GM23338 (cell line): ENCODE measurements around the gene PGF. TPM values are rescaled to one million over a fixed set of nuclear protein-coding genes. Genes with fewer than 3 reads are reported as not detected.

Source experiments
- ATAC-seq: fragments of 200-7000 bp; cut with Tn5 transposase; 3 replicates; pipeline ENCODE4 v1.9.1; 2020
- DNase-seq: peaks from one replicate; pipeline ENCODE4 v3.0.0-alpha.2; 2015; ENCODE audit warnings: low spot score
- H2AFZ ChIP-seq: fragments of 200-600 bp; sonication (generic); 2 replicates; pipeline ENCODE4 v1.8.0; 2016; ENCODE audit warnings: antibody characterized with exemption, mild to moderate bottlenecking, moderate library complexity
- H3F3A ChIP-seq: fragments of 200-600 bp; sonication (generic); replicated peaks from 2 replicates; pipeline ENCODE4 v1.8.0; 2017; ENCODE audit warnings: antibody characterized with exemption, mixed run types, low read depth
- H3K27ac ChIP-seq: fragments of 200-600 bp; sonication (generic); 2 replicates; pipeline ENCODE4 v1.6.1; 2016; ENCODE audit warnings: low read depth
- H3K27me3 ChIP-seq: fragments of 200-600 bp; sonication (generic); 2 replicates; pipeline ENCODE4 v1.8.0; 2016; ENCODE audit warnings: mild to moderate bottlenecking, mixed run types, moderate library complexity; ENCODE audit not compliant: insufficient read depth
- H3K36me3 ChIP-seq: fragments of 200-600 bp; sonication (generic); 2 replicates; pipeline ENCODE4 v1.8.0; 2016; ENCODE audit warnings: mild to moderate bottlenecking; ENCODE audit not compliant: insufficient read depth
- H3K4me1 ChIP-seq: fragments of 200-600 bp; sonication (generic); 2 replicates; pipeline ENCODE4 v1.8.0; 2016; ENCODE audit warnings: mild to moderate bottlenecking, moderate library complexity; ENCODE audit not compliant: insufficient read depth
- H3K4me2 ChIP-seq: fragments of 200-600 bp; sonication (generic); 2 replicates; pipeline ENCODE4 v1.7.1; 2017; ENCODE audit warnings: mixed run types
- H3K4me3 ChIP-seq: fragments of 200-600 bp; sonication (generic); 2 replicates; pipeline ENCODE4 v1.6.1; 2016; ENCODE audit warnings: mixed run types
- H3K79me2 ChIP-seq: fragments of 200-600 bp; sonication (generic); replicated peaks from 2 replicates; pipeline ENCODE4 v1.8.0; 2017; ENCODE audit warnings: mild to moderate bottlenecking; ENCODE audit not compliant: insufficient read depth
- H3K9me2 ChIP-seq: fragments of 200-600 bp; sonication (generic); 2 replicates; pipeline ENCODE4 v1.8.0; 2017; ENCODE audit not compliant: insufficient read depth
- H4K20me1 ChIP-seq: fragments of 200-600 bp; sonication (generic); replicated peaks from 2 replicates; pipeline ENCODE4 v1.8.0; 2017; ENCODE audit warnings: mild to moderate bottlenecking; ENCODE audit not compliant: insufficient read depth
- H3K27ac Mint-ChIP-seq: 2 replicates; pipeline ENCODE4 v1.8.0; 2020; ENCODE audit warnings: inconsistent platforms, mild to moderate bottlenecking, moderate library complexity, mixed read lengths
- H3K27me3 Mint-ChIP-seq: 3 replicates; pipeline ENCODE4 v1.8.0; 2022; ENCODE audit warnings: low read depth, mild to moderate bottlenecking, moderate library complexity, mixed read lengths, inconsistent platforms; ENCODE audit not compliant: insufficient read depth, poor library complexity
- H3K36me3 Mint-ChIP-seq: 3 replicates; pipeline ENCODE4 v1.8.0; 2021; ENCODE audit warnings: low read depth, mild to moderate bottlenecking, inconsistent platforms, moderate library complexity, mixed read lengths
- H3K4me1 Mint-ChIP-seq: 3 replicates; pipeline ENCODE4 v1.8.0; 2020; ENCODE audit warnings: mild to moderate bottlenecking, inconsistent platforms, mixed read lengths
- H3K4me3 Mint-ChIP-seq: 3 replicates; pipeline ENCODE4 v1.8.0; 2021; ENCODE audit warnings: moderate library complexity, mild to moderate bottlenecking, inconsistent platforms, mixed read lengths
- H3K9me3 Mint-ChIP-seq: 3 replicates; pipeline ENCODE4 v1.8.0; 2020; ENCODE audit warnings: moderate library complexity, mild to moderate bottlenecking, inconsistent platforms, mixed read lengths
- POLR2AphosphoS5 ChIP-seq: IDR thresholded peaks from 2 replicates; pipeline ENCODE4 v1.6.1; 2016; ENCODE audit warnings: antibody characterized with exemption, low read depth
- STAT1 ChIP-seq: IDR thresholded peaks from one replicate; pipeline ENCODE4 v1.6.1; 2016; ENCODE audit warnings: antibody characterized with exemption; ENCODE audit not compliant: unreplicated experiment
- polyA plus RNA-seq: library from polyadenylated mRNA; unstranded; fragments of >200 nt; fragmentation: Nextera tagmentation; extraction: Ambion mirVana; gene quantifications from 2 replicates; pipeline ENCODE4 v1.2.1, GENCODE V29; 2016
- total RNA-seq: library from RNA; depleted of rRNA; stranded (reverse); fragments of >200 nt; shearing (Covaris generic); gene quantifications from 2 replicates; pipeline ENCODE4 v1.2.3, GENCODE V29; 2014
- TF ChIP-seq, protein P1 (sequence below): IDR thresholded peaks from one replicate; pipeline ENCODE4 v1.6.1; 2018; ENCODE audit warnings: antibody characterized with exemption; ENCODE audit not compliant: unreplicated experiment
- TF ChIP-seq, protein P2 (sequence below): IDR thresholded peaks from 2 replicates; pipeline ENCODE4 v1.6.1; 2016; ENCODE audit warnings: antibody characterized with exemption

Gene PGF
- total and polyA plus RNA-seq, 2 experiments from 2014 or later, result 2.9 to 6.3 TPM

DNA sequence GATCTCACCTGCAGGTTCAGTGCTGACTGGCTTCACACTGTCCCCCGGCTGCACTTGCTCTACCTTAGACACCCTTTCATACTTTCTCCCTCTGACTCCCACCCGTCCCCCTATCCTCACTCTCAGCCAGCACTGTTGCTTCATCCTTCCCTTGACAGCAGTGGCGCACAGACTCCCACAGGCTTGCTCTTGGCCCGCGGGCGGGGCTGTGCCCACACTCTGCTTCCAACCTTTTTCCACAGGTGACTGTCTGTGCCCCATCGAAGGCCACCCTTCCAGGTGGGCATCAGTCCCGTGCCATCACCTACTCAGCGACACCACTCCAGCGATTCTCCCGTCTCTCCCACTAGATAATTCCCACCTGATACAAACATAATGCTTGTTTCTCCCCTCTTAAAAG, 31.3 kb downstream of the PGF start:
- H3K4me2 ChIP-seq, result no peak overlapping the region
- no peaks in the 10 kb centered on the region for H4K20me1 ChIP-seq
- Mint-ChIP-seq H3K4me1 (peaks cover 4% of the 10 kb centered on the region), H3K27me3 (peaks cover 3% of the 10 kb centered on the region), H3K4me3 (peak overlapping the region; percentile 2; the same call in 1 of the 3 replicates), H3K36me3 (peaks cover 4% of the 10 kb centered on the region; the same call in 1 of the 3 replicates), H3K27ac (no peak overlapping the region), H3K9me3 (no peaks in the 10 kb centered on the region)
- no peak overlapping the region for H3K4me3 ChIP-seq
- ATAC-seq (no peak), DNase-seq (no peak)
- H3K36me3 ChIP-seq, result no peaks in the 10 kb centered on the region
- no peaks in the 10 kb centered on the region for H3F3A ChIP-seq
- no peaks in the 10 kb centered on the region for H3K79me2 ChIP-seq
- H3K27ac ChIP-seq, result no peak overlapping the region
- TF ChIP-seq STAT1 (no peak), POLR2AphosphoS5 (no peak)
- TF ChIP-seq, protein P1, sequence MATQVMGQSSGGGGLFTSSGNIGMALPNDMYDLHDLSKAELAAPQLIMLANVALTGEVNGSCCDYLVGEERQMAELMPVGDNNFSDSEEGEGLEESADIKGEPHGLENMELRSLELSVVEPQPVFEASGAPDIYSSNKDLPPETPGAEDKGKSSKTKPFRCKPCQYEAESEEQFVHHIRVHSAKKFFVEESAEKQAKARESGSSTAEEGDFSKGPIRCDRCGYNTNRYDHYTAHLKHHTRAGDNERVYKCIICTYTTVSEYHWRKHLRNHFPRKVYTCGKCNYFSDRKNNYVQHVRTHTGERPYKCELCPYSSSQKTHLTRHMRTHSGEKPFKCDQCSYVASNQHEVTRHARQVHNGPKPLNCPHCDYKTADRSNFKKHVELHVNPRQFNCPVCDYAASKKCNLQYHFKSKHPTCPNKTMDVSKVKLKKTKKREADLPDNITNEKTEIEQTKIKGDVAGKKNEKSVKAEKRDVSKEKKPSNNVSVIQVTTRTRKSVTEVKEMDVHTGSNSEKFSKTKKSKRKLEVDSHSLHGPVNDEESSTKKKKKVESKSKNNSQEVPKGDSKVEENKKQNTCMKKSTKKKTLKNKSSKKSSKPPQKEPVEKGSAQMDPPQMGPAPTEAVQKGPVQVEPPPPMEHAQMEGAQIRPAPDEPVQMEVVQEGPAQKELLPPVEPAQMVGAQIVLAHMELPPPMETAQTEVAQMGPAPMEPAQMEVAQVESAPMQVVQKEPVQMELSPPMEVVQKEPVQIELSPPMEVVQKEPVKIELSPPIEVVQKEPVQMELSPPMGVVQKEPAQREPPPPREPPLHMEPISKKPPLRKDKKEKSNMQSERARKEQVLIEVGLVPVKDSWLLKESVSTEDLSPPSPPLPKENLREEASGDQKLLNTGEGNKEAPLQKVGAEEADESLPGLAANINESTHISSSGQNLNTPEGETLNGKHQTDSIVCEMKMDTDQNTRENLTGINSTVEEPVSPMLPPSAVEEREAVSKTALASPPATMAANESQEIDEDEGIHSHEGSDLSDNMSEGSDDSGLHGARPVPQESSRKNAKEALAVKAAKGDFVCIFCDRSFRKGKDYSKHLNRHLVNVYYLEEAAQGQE, result no peak
- TF ChIP-seq, protein P2, sequence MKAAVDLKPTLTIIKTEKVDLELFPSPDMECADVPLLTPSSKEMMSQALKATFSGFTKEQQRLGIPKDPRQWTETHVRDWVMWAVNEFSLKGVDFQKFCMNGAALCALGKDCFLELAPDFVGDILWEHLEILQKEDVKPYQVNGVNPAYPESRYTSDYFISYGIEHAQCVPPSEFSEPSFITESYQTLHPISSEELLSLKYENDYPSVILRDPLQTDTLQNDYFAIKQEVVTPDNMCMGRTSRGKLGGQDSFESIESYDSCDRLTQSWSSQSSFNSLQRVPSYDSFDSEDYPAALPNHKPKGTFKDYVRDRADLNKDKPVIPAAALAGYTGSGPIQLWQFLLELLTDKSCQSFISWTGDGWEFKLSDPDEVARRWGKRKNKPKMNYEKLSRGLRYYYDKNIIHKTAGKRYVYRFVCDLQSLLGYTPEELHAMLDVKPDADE, result no peak
- H2AFZ ChIP-seq, result no peak overlapping the region
- H3K4me1 ChIP-seq, result peaks cover 6% of the 10 kb centered on the region; the same call in 1 of the 2 replicates
- H3K27me3 ChIP-seq, result no peaks in the 10 kb centered on the region
- no peaks in the 10 kb centered on the region for H3K9me2 ChIP-seq

DNA sequence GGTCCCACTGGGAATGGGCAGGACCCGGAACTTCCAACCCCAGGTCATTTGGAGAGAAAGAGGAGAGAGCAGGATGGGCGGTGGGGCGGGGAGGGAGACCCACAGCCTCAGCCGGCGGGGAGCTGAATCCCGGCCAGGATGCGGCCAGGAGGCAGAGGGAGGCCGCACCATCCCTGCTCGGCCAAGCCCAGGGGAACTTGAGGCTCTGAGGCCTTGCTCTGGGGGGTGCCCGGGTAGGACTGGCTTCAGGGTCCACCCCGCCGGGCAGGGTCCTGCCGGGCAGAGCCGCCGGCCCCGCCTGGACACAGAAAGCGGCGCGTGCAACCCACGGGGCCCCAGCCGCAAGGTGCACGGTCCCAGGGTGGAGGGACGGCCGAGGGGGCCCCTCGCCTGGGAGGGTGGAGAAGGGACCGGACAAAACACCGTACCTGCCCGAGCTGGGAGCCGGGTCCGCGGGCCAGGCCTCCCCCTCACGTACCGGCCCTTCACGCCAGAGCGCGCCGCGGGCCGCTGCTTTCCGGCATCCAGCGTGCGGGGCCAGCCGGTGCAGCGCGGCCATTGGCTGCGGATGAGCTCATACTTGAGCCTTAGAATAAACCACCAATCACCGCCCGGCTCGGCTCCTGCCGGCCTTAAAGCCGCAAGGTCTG, 32.5 kb downstream of the PGF start, which contains the start of gene RPS6KL1:
Gene RPS6KL1, minus strand, starts transcription at position 509 of the 650 bp plus-strand sequence. CDS start 1,719 bp downstream, outside the sequence.
- no peaks in the 10 kb centered on the region for H3K27me3 ChIP-seq
- H3K9me3 Mint-ChIP-seq, result no peaks in the 10 kb centered on the region
- peak within 1 kb of the TSS; percentile 97 for H2AFZ ChIP-seq
- no peaks in the 10 kb centered on the region for H3F3A ChIP-seq
- H3K79me2 ChIP-seq, result no peaks in the 10 kb centered on the region
- no peaks in the 10 kb centered on the region for H4K20me1 ChIP-seq
- no peak within 1 kb of the TSS for H3K27ac ChIP-seq
- H3K4me1 Mint-ChIP-seq, result peaks cover 4% of the 10 kb centered on the region
- H3K36me3 Mint-ChIP-seq, result peaks cover 5% of the 10 kb centered on the region; the same call in 1 of the 3 replicates
- TF ChIP-seq STAT1, result no peak
- peak; percentile 74 for TF ChIP-seq POLR2AphosphoS5
- ATAC-seq, result peak; percentile 97
- peak; percentile 97 for DNase-seq
- H3K4me3 ChIP-seq, result peak within 1 kb of the TSS; percentile 89
- H3K27ac Mint-ChIP-seq, result no peak within 1 kb of the TSS
- peak within 1 kb of the TSS; percentile 94 for H3K4me2 ChIP-seq
- peaks cover 3% of the 10 kb centered on the region for H3K27me3 Mint-ChIP-seq
- peaks cover 6% of the 10 kb centered on the region; the same call in 1 of the 2 replicates for H3K4me1 ChIP-seq
- peak within 1 kb of the TSS; percentile 87 for H3K4me3 Mint-ChIP-seq
- no peaks in the 10 kb centered on the region for H3K36me3 ChIP-seq
- H3K9me2 ChIP-seq, result no peaks in the 10 kb centered on the region
